ENCODE data around the gene KIF26B.

KIF26B gene

DNA sequence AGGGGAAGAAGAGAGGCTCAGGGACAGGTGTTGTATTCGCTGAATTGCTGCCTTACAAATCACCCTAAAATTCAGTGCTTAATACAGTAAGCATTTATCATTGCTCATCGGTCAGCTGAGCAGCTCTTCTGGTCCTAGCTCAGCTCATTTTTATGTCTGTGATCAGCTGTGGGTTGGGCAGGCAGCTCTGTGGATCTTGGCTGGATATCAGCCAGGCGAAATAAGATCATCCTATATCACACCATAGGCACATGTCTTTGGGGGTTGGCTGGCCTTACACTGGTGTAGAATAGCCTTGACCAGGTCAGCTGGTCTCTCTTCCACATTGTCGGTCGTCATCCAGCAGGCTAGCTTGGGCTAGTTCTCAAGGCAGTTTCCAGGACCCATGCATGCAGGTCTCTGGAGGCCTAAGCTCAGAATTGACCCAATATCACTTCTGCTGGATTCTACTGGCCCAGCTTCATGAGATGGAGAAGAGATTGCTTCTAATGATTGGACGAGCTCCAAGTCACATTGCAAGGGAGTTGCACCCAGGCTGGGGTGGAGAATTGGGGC is 448.6 kb downstream of the KIF26B start:
- FAIRE-seq: no peak
- DNase-seq (ENCODE audit: insufficient read length, low spot score): no peak
- TF ChIP-seq, protein P1, sequence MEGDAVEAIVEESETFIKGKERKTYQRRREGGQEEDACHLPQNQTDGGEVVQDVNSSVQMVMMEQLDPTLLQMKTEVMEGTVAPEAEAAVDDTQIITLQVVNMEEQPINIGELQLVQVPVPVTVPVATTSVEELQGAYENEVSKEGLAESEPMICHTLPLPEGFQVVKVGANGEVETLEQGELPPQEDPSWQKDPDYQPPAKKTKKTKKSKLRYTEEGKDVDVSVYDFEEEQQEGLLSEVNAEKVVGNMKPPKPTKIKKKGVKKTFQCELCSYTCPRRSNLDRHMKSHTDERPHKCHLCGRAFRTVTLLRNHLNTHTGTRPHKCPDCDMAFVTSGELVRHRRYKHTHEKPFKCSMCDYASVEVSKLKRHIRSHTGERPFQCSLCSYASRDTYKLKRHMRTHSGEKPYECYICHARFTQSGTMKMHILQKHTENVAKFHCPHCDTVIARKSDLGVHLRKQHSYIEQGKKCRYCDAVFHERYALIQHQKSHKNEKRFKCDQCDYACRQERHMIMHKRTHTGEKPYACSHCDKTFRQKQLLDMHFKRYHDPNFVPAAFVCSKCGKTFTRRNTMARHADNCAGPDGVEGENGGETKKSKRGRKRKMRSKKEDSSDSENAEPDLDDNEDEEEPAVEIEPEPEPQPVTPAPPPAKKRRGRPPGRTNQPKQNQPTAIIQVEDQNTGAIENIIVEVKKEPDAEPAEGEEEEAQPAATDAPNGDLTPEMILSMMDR (IDR thresholded peaks at IDR 0.05; ENCODE audit: insufficient read depth, missing control alignments): no peak

GRCh38 chr1:245604979-245605378 is 450.2 kb downstream of the KIF26B start:
- FAIRE-seq: no peak
- no peak for DNase-seq (ENCODE audit: insufficient read length, low spot score)
- TF ChIP-seq, protein P1 (IDR thresholded peaks at IDR 0.05; ENCODE audit: insufficient read depth, missing control alignments): no peak

GRCh38 chr1:245605480-245606156 is 450.8 kb downstream of the KIF26B start:
- DNase-seq (ENCODE audit: insufficient read length, low spot score): no peak
- FAIRE-seq: no peak
- TF ChIP-seq, protein P1 (IDR thresholded peaks at IDR 0.05; ENCODE audit: insufficient read depth, missing control alignments): no peak

DNA sequence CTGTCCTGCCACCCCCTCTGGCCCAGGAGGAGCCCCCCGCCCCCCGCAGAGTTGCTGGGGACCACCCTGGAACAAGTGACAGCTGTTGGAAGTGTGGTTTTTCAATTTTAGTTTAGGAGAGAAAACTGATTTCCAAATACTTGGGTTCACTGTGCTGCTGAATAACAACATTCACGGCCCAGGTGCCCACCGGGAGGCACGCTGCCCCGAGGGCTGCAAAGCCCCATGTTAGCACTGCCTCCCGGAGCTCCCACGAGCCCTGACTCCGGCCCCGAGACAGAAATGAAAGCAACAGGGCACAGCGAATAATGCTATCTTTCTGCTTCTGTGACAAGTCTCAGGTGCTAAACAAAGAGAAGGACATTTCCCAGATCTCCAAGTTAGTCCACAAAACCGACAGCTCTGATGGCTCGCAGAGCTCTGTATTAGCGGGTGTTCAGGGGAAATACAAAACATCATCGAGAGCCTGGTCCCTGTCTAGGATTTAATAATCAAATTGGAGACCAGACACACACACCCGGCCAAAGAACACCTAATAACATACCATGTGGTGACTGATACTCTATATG is 451.5 kb downstream of the KIF26B start:
- TF ChIP-seq, protein P1 (IDR thresholded peaks at IDR 0.05; ENCODE audit: insufficient read depth, missing control alignments): no peak
- DNase-seq (ENCODE audit: insufficient read length, low spot score) (no peak), FAIRE-seq (no peak)

DNA sequence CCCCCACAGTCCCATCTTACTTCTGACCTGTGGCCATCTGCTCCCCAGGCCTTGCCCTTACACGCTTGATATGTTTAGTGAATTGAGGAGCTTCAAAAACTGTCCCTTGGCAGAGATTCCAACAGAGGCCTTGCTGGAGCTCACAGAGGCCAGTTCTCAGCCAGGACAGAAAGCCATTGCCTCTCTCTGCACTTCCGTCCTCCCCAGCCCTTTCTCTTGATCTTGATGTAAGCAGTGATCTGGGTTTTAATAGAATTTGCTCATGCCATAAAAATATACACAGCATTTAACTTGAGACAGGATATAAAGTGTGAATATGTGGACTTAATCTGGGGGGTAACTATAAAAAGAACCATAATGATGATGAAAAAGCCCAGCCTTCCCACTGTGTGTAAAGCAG is 453.5 kb downstream of the KIF26B start:
- DNase-seq (ENCODE audit: insufficient read length, low spot score) (no peak), FAIRE-seq (no peak)
- TF ChIP-seq, protein P1 (IDR thresholded peaks at IDR 0.05; ENCODE audit: insufficient read depth, missing control alignments): no peak

GRCh38 chr1:245609354-245610150 is 454.8 kb downstream of the KIF26B start:
- TF ChIP-seq, protein P1 (IDR thresholded peaks at IDR 0.05; ENCODE audit: insufficient read depth, missing control alignments): no peak
- FAIRE-seq: no peak
- no peak for DNase-seq (ENCODE audit: insufficient read length, low spot score)
